ENCODE measurements around the gene ZNF536. TPM values are rescaled to one million over a fixed set of nuclear protein-coding genes. Genes with fewer than 3 reads are reported as not detected.
"Not testable (repeated sequence)": the region's sequence is repeated elsewhere in the genome, so short reads cannot be mapped to it uniquely, and the experiment has no call there.

Gene ZNF536
- total and polyA plus RNA-seq, 12 donors: 0.22 to 10.7 (median 3.7) TPM

- H3K4me1 ChIP-seq: no peaks in the 10 kb centered on the region
- no peak for TF ChIP-seq CTCF (IDR thresholded peaks at IDR 0.05)
- H3K4me3 ChIP-seq: no peak overlapping the region
- DNase-seq (no peak), ATAC-seq (no peak)
- H3K27ac ChIP-seq: no peak overlapping the region
- H3K9me3 ChIP-seq: peaks cover 0 to 4% (median 0%) of the 10 kb centered on the region in 11 donors
- intact Hi-C loops (cut with DNase I): no loop called here
- H3K27me3 ChIP-seq: peaks cover 0 to 20% (median 0%) of the 10 kb centered on the region in 7 donors
- WGBS, 2 donors: 84 to 87% methylated on average over 14 of the region's 14 CpGs
- H3K36me3 ChIP-seq: no peaks in the 10 kb centered on the region
These were observed 27.4 kb upstream of the ZNF536 start for GRCh38 chr19:30344446-30345425.

GRCh38 chr19:30345686-30346085 lies 26.5 kb upstream of the ZNF536 start:
- Histone ChIP-seq H3K27ac (no peak overlapping the region), H3K36me3 (no peaks in the 10 kb centered on the region), H3K9me3 (peaks cover 0 to 4% (median 0%) of the 10 kb centered on the region in 11 donors), H3K27me3 (peaks cover 0 to 15% (median 0%) of the 10 kb centered on the region in 7 donors), H3K4me1 (no peaks in the 10 kb centered on the region), H3K4me3 (no peak overlapping the region)
- intact Hi-C loops (cut with DNase I): no loop called here
- ATAC-seq (no peak), DNase-seq (no peak)
- no peak for TF ChIP-seq CTCF (IDR thresholded peaks at IDR 0.05)
- WGBS, 2 donors: 77 to 79% methylated on average over 8 of the region's 8 CpGs

- H3K27me3 ChIP-seq: peaks cover 0 to 21% (median 0%) of the 10 kb centered on the region in 7 donors
- DNase-seq; intact Hi-C loops (cut with DNase I); H3K4me1 ChIP-seq; H3K36me3 ChIP-seq; H3K27ac ChIP-seq; H3K9me3 ChIP-seq; ATAC-seq; H3K4me3 ChIP-seq: not testable (repeated sequence)
- 98% methylated on average over 1 of the region's 1 CpG for WGBS, 2 donors
These were observed 25.7 kb upstream of the ZNF536 start for GRCh38 chr19:30346468-30346867.

- Histone ChIP-seq H3K4me3 (no peak overlapping the region), H3K27me3 (peaks cover 0 to 23% (median 0%) of the 10 kb centered on the region in 7 donors), H3K9me3 (peaks cover 0 to 4% (median 0%) of the 10 kb centered on the region in 11 donors), H3K27ac (no peak overlapping the region), H3K4me1 (no peaks in the 10 kb centered on the region), H3K36me3 (no peaks in the 10 kb centered on the region)
- no peak for DNase-seq
- no peak for ATAC-seq
- WGBS, 2 donors: 47 to 60% methylated on average over 7 of the region's 7 CpGs
- intact Hi-C loops (cut with DNase I): no loop called here
- TF ChIP-seq CTCF (IDR thresholded peaks at IDR 0.05): no peak
These were observed 23.0 kb upstream of the ZNF536 start for GRCh38 chr19:30349131-30349730.
